Measurements from ENCODE around the gene PANK1.

GRCh38 chr10:89576696-89577095 is 68.3 kb downstream of the PANK1 start:
- no peak for TF ChIP-seq CTCF (conservative IDR thresholded peaks at IDR 0.05; ENCODE audit: low read depth, low read length)
- no peak for TF ChIP-seq EZH2 (IDR thresholded peaks at IDR 0.05; ENCODE audit: borderline replicate concordance, low read depth, low read length, poor library complexity, severe bottlenecking)

Data from A673 (cell line).